ENCODE data around the gene SLC30A5. TPM values are rescaled to one million over a fixed set of nuclear protein-coding genes. Genes with fewer than 3 reads are reported as not detected.
A peak's percentile ranks its signal among the peaks of the same experiment; 100 is the strongest.

SLC30A5 gene
- total RNA-seq, 1 donor from 2014 or later = 62.7 TPM

- no peak for TF ChIP-seq CTCF (IDR thresholded peaks at IDR 0.05)
- no peaks in the 10 kb centered on the region for H3K9me3 ChIP-seq
- H3K4me3 ChIP-seq = no peak overlapping the region
- H3K36me3 ChIP-seq = no peaks in the 10 kb centered on the region
- H3K27me3 ChIP-seq (ENCODE audit: low read depth) = no peaks in the 10 kb centered on the region
- no peaks in the 10 kb centered on the region for H3K4me1 ChIP-seq
- intact Hi-C loops (cut with DNase I) = no loop called here
- peak in 1 of 2 donors; percentile 56 for ATAC-seq
- DNase-seq = no peak
- H3K27ac ChIP-seq = no peak overlapping the region
Observed at GRCh38 chr5:69158039-69158438, 64.2 kb downstream of the SLC30A5 start.

GRCh38 chr5:69160651-69161050 lies 66.8 kb downstream of the SLC30A5 start:
- H3K27ac ChIP-seq = no peak overlapping the region
- no peak overlapping the region for H3K4me3 ChIP-seq
- H3K27me3 ChIP-seq (ENCODE audit: low read depth) = no peaks in the 10 kb centered on the region
- DNase-seq (no peak), ATAC-seq (no peak)
- H3K9me3 ChIP-seq = no peaks in the 10 kb centered on the region
- H3K36me3 ChIP-seq = no peaks in the 10 kb centered on the region
- no peaks in the 10 kb centered on the region for H3K4me1 ChIP-seq
- intact Hi-C loops (cut with DNase I) = no loop called here
- TF ChIP-seq CTCF (IDR thresholded peaks at IDR 0.05) = no peak

GRCh38 chr5:69166686-69167492 lies 73.1 kb downstream of the SLC30A5 start, which contains the start of gene CCNB1:
Gene CCNB1 (plus strand): TSS chr5:69167150. CDS start chr5:69167263, 113 bp downstream.
- Histone ChIP-seq H3K27me3 (ENCODE audit: low read depth) (no peaks in the 10 kb centered on the region), H3K9me3 (no peaks in the 10 kb centered on the region), H3K27ac (peak within 1 kb of the TSS; percentile 42), H3K4me3 (peak within 1 kb of the TSS; percentile 78), H3K36me3 (peaks cover 8% of the 10 kb centered on the region), H3K4me1 (peaks cover 15% of the 10 kb centered on the region)
- DNase-seq (peak; percentile 99), ATAC-seq (peak; percentile 100)
- intact Hi-C loops (cut with DNase I) = no loop called here
- TF ChIP-seq CTCF (IDR thresholded peaks at IDR 0.05) = no peak

- peak overlapping the region; percentile 78 for H3K4me3 ChIP-seq
- H3K9me3 ChIP-seq = no peaks in the 10 kb centered on the region
- ATAC-seq = no peak
- intact Hi-C loops (cut with DNase I) = no loop called here
- peaks cover 15% of the 10 kb centered on the region for H3K4me1 ChIP-seq
- TF ChIP-seq CTCF (IDR thresholded peaks at IDR 0.05) = no peak
- H3K36me3 ChIP-seq = peaks cover 14% of the 10 kb centered on the region
- H3K27me3 ChIP-seq (ENCODE audit: low read depth) = no peaks in the 10 kb centered on the region
- peak overlapping the region; percentile 42 for H3K27ac ChIP-seq
- DNase-seq = no peak
Observed at GRCh38 chr5:69167493-69167855, 73.7 kb downstream of the SLC30A5 start.

- intact Hi-C loops (cut with DNase I) = no loop called here
Observed at GRCh38 chr5:69167929-69168328, 74.1 kb downstream of the SLC30A5 start.

More at GRCh38 chr5:69167929-69168328, 74.1 kb downstream of the SLC30A5 start:
- Histone ChIP-seq H3K4me3 (peak overlapping the region; percentile 78), H3K4me1 (peaks cover 15% of the 10 kb centered on the region), H3K9me3 (no peaks in the 10 kb centered on the region), H3K27me3 (ENCODE audit: low read depth) (no peaks in the 10 kb centered on the region), H3K27ac (no peak overlapping the region), H3K36me3 (peaks cover 14% of the 10 kb centered on the region)
- DNase-seq = no peak
- ATAC-seq = no peak
- no peak for TF ChIP-seq CTCF (IDR thresholded peaks at IDR 0.05)
